GM12874 (cell line): Measurements from ENCODE around the gene APOBEC3H.
"Not testable (repeated sequence)": the region's sequence is repeated elsewhere in the genome, so short reads cannot be mapped to it uniquely, and the experiment has no call there.

ENCODE experiments used
- CTCF ChIP-seq: IDR thresholded peaks from 2 replicates; pipeline ENCODE4 v1.5.1; 2011; ENCODE audit warnings: low read depth, mild to moderate bottlenecking, control low read depth, low read length, moderate library complexity; ENCODE audit not compliant: insufficient read depth

Gene APOBEC3H

DNA sequence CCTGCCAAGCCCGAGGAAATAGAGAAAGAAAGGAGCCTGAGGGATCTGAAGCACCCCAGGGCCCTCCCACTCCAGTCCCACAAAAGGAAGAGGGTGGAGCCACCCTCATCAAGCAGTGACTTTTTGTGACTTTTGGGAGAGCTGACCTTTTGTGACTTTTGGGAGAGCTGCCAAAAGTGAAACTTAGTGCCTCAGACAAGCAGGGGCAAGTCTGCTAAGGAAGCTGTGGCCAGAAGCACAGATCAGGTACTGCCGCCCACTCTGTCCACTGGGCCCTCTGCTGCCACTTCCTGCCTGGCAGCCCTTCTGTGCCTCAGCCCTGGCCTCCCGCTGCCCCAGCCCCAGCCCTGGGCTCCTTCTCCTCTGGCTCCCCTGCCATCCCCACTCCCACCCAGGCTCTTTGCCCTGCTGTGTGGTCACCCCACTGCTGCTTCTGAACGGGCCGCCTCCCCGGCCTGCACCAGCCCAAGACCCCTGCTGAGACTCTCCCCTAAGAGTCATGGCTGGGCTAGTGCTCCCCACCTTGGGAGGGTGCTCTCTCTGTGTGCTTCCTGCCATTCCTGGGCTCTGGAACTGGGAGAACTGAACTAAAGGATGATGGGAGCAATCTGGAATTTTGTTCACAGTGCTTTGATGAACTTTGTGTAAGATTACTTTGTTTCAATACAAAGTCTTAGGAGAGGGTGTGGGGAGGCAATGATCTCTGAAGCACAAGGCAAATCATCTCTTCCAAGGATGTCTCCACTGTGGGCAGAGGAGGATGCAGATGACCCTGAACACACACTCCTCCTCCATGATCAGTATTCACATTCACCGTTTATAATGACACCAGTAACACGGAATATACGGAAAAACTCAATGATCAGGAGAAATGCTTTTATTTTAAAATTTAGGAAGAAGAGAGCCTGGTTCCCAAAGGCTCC, at the start of gene APOBEC3H:
APOBEC3H (plus strand) TSS at position 147 of the 923 bp plus-strand sequence. CDS start 3,035 bp downstream, outside the sequence.
- no peak for TF ChIP-seq CTCF

GRCh38 chr22:39055658-39056057, 41.4 kb upstream of the APOBEC3H start:
- no peak for TF ChIP-seq CTCF

- TF ChIP-seq CTCF, result peak; percentile 44
Measured at GRCh38 chr22:39068033-39068785, 28.8 kb upstream of the APOBEC3H start.

GRCh38 chr22:39070186-39070585, 26.9 kb upstream of the APOBEC3H start:
- TF ChIP-seq CTCF, result no peak

GRCh38 chr22:39073981-39074380, 23.1 kb upstream of the APOBEC3H start:
- TF ChIP-seq CTCF, result no peak

- TF ChIP-seq CTCF, result not testable (repeated sequence)
Measured at GRCh38 chr22:39077026-39077840, 19.8 kb upstream of the APOBEC3H start, which contains the start of gene APOBEC3G. Gene APOBEC3G (plus strand): TSS chr22:39077275. CDS start chr22:39077362, 87 bp downstream.
